NT2/D1 (cell line): ENCODE measurements around the gene DDX54.

Experiments
- YY1 ChIP-seq: IDR thresholded peaks from 2 replicates; pipeline ENCODE4 v1.6.1; 2011; ENCODE audit not compliant: insufficient read length, insufficient read depth
- ZNF274 ChIP-seq: IDR thresholded peaks from 2 replicates; pipeline ENCODE4 v1.6.1; 2011; ENCODE audit warnings: mild to moderate bottlenecking, low read depth, low read length

GRCh38 chr12:113174461-113175384 is 10.6 kb downstream of the DDX54 start:
- TF ChIP-seq YY1 (no peak), ZNF274 (no peak)
